HG03520 (cell line): ENCODE measurements around the gene NAT9.

Experiments used
- ATAC-seq: cut with Tn5 transposase; IDR thresholded peaks from one replicate; pipeline ENCODE4 v1.9.1; 2021; ENCODE audit warnings: mild to moderate bottlenecking, moderate library complexity; ENCODE audit not compliant: unreplicated experiment

Gene NAT9

GRCh38 chr17:74746922-74747321, 29.2 kb downstream of the NAT9 start:
- no peak for ATAC-seq

- ATAC-seq = no peak
Observed at GRCh38 chr17:74746376-74746775, 29.8 kb downstream of the NAT9 start.

GRCh38 chr17:74745548-74746177, 30.5 kb downstream of the NAT9 start:
- ATAC-seq = no peak

DNA sequence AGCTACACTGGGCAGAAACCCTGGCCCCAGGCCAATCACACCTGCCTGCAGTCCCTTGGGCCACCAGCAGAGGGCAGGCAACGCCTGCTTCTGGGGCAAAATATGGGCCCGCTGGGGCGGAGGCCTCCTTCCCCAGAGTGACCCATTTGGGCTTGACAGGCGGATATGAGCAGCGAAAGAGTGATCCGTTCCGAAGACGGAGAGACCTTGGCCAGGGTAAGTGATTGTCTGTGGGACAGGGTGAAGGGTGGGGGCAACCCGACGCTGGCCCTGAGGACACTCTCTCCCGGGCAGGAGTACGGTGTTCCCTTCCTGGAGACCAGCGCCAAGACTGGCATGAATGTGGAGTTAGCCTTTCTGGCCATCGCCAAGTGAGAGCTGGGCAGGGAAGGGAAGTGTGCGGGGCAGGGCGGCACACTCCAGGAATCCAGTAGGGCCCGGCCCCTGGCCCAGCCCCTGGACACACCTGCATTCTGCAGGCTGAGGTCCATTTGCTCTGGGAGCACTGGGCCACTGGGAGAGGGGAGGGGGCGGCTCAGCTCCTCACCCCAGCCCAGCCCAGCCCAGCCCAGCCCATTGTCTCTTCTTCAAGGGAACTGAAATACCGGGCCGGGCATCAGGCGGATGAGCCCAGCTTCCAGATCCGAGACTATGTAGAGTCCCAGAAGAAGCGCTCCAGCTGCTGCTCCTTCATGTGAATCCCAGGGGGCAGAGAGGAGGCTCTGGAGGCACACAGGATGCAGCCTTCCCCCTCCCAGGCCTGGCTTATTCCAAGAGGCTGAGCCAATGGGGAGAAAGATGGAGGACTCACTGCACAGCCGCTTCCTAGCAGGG, 31.2 kb downstream of the NAT9 start:
- ATAC-seq = no peak

GRCh38 chr17:74744349-74744713, 31.8 kb downstream of the NAT9 start:
- ATAC-seq = no peak

DNA sequence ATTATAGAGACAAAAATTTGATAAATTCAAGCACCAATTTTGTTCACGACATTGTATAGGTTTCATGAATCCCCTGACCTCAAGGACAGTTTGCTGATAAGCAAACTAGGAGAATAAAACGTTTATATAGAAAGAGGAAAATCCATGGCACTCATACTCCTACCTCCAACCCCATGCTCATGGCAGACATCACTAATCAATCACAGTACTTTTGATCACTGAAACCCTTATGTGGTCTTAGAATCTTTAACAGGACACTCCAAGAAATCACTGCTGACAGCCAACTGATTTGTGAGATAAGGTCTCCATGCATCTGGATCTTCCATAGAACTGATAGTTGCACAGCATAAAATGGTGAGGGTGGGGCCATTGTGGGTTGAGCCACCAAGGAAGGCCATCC, 32.4 kb downstream of the NAT9 start:
- no peak for ATAC-seq

- no peak for ATAC-seq
Observed at GRCh38 chr17:74742978-74743545, 33.1 kb downstream of the NAT9 start.

DNA sequence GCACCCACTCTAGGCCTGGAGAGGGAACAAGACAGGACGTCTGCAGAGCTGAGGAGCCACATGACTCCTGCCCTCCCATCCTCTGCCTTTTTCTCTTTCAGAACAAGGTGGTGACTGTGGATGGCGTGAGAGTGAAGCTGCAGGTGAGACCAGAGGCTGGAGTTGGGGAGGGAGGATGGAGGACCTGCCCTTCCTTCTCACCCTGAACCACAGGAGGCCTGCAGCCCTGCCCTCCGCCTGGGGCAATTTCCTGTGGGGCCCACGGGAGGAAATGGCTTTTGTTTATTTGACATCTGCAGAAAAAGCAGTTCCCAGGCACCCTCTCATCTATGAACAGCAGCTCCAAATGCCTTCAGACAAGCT, 34.0 kb downstream of the NAT9 start:
- peak; percentile 45 for ATAC-seq

DNA sequence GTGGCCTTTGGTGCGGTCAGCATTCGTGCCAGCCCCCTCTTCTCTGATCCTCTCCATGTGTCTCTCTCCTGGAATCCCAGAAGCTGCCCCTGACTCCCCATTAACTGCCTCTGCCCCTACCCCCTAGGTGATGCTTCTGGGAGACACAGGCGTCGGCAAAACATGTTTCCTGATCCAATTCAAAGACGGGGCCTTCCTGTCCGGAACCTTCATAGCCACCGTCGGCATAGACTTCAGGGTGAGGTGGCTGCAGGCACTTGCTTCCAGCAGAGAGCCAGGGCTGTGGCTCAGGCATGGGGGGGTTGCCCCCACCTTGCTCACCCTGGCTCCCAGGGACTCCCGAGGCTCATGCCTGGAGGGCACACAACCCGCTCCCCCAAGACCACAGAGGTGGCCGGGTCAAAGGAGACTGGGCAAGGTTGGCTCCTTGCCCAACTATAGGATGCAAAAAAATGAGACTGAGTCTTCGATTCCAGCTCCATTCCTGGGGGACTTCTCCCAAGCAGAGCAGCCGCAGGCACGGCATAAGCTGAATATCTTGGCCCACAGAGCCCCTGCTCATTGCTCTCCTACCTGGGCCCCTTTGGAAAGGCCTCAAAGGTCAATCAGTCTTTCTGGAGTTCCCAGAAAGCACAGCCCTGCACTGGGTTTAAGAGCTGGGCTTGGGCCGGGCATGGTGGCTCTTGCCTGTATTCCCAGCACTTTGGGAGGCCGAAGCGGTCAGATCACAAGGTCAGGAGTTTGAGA, 35.3 kb downstream of the NAT9 start:
- no peak for ATAC-seq

- ATAC-seq = no peak
Observed at GRCh38 chr17:74740173-74740572, 36.0 kb downstream of the NAT9 start.

GRCh38 chr17:74739227-74739831, 36.8 kb downstream of the NAT9 start:
- ATAC-seq = no peak

DNA sequence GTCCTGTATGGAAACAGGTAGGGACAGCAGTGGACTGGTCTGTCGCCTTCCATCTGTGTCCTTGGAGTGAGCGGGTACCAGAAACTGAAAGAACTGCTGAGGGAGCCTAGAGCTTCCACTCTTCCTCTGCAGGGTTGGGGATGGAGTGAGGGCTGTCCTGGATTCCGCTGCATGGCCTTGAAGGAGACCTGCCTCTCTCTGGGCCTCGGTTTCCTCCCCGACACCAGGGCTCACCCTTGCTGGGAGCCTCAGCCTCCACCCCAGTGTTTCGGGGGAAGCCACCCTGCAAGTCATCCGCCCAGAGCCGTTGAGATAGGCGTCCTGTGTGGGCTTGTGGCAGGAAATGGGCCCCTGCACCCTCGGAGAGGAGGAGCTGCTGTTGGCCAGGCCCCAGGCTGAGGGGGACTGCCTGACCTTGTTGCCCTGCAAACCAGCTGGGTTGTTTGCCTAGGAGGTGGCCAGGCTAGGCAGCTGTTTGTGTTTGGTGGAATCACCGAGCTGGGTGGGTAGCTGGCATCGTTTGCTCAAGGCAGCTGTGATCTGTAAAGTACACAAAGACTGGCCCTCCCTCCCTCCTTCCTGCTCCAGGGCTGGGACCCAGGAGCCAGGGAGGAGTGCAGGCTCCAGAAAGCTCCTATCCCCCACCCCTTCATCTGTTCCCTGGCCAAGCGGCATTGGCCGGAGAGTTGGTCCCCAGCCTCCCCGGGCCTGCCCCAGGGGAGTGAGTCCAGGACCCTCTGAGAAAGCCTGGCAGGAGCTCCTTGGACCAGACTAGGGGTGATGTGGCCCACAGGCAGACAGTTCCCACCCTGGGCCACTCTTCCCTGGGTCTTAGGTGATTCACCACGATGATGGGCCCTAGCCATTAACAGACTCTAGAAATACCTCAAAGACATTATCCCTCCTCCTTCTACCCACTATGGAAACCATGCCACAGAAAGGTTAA, 37.8 kb downstream of the NAT9 start:
- ATAC-seq = no peak

DNA sequence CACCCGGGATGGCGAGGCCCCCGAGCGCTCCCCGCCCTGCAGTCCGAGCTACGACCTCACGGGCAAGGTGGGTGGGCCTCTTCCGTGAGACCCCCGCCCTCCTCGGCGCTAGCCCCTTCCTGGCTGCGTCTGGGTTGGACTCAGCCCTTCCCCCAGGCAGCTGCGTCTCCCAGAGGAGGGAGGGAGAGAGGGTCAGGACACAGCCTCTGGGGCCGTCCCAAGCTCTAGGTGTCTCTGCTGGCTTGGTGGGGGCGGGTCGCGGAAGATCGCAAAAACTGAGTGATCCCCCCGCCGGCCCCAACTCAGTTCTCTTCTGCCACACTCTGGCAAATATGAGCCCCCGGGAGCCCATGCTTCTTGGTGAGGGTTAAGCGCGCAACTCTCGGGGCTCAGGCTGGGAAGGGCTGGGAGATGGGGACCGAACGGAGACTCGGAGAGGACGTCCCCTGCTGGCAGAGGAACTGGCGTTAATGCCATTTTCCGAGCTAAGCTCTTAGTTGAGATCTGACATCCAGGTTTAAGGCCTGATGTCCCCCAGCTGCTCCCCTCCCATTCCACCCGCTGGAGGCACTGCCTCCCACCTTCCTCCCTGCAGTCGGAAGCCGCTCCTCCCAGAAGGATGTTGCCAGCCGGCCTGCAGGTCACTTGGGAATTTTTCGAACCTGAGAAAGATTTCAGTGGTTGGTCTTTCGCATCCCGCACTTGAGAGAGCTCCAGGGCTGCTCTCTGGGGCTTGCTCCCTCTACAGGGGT, 38.7 kb downstream of the NAT9 start:
- ATAC-seq = no peak

GRCh38 chr17:74736513-74737298, 39.4 kb downstream of the NAT9 start, which contains the start of gene RAB37:
RAB37 (plus strand) TSS chr17:74737256; CDS start chr17:74737273, 17 bp downstream.
- no peak for ATAC-seq

GRCh38 chr17:74734256-74734655, 41.9 kb downstream of the NAT9 start:
- no peak for ATAC-seq

- ATAC-seq = no peak
Observed at GRCh38 chr17:74733365-74734122, 42.6 kb downstream of the NAT9 start.

- no peak for ATAC-seq
Observed at GRCh38 chr17:74732042-74732867, 43.9 kb downstream of the NAT9 start.
